Endothelial cell of umbilical vein (primary cell): Measurements from ENCODE around the gene CETN3.

Experiments used
- CTCF ChIP-seq, 2 donors: IDR thresholded peaks; 1 replicate in 1 of 2; 2 replicates in 1 of 2; pipeline ENCODE4 v1.5.1; 2011; ENCODE audit warnings: low read length in 2 of 2, mild to moderate bottlenecking in 2 of 2, moderate library complexity in 2 of 2, control low read depth in 1 of 2, inconsistent platforms in 1 of 2, low read depth in 1 of 2; ENCODE audit not compliant: insufficient read depth in 1 of 2; ENCODE audit errors: extremely low read depth in 1 of 2
- MYC ChIP-seq: IDR thresholded peaks from one replicate; pipeline ENCODE4 v1.6.1; 2011; ENCODE audit warnings: mild to moderate bottlenecking, low read depth, low read length

GRCh38 chr5:90381213-90381929 lies 28.2 kb downstream of the CETN3 start:
- TF ChIP-seq CTCF (IDR thresholded peaks at IDR 0.05; ENCODE audit: extremely low read depth in 1 of 2, insufficient read depth in 1 of 2, low read depth in 1 of 2, low read length in 2 of 2) (no peak), MYC (no peak)
